KBM-7 (cell line): Measurements from ENCODE around the gene IFIT2.
A peak's percentile ranks its signal among the peaks of the same experiment; 100 is the strongest.
"Not testable (repeated sequence)": the region's sequence is repeated elsewhere in the genome, so short reads cannot be mapped to it uniquely, and the experiment has no call there.

Experiments
- DNase-seq: peaks from one replicate; pipeline ENCODE4 v3.0.0-alpha.2; 2015
- in situ Hi-C: fragments of 300-500 bp; cut with MboI; formaldehyde crosslinking; loops from 2 replicates; pipeline ENCODE4 v1.14.3; 2020; ENCODE audit warnings: low sequenced_read_pairs, low pct_unique_long_range_greater_than_20kb, mixed read lengths

IFIT2 gene

DNA sequence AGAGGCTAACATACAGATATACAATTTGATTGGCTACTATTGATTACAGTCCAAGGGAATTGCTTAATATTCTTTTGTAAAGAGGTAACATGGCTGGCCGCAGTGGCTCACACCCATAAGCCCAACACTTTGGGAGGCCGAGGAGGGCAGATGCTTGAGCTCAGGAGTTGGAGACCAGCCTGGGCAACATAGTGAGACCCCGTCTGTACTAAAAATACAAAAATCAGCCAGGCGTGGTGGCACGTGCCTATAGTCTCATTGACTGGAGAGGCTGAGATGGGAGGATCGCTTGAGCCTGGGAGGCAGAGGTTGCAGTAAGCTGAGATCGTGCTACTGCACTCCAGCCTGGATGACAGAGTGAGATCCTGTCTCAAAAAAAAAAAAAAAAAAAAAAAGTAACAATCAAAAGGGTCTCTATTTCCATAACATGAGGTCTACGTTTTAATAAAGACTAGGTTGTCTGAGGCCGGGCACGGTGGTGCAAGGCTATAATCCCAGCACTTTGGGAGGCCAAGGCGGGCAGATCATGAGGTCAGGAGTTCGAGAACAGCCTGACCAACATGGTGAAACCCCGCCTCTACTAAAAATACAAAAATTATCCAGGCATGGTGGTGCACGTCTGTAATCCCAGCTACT is 29.8 kb downstream of the IFIT2 start:
- DNase-seq, in situ Hi-C loops: not testable (repeated sequence)

GRCh38 chr10:89332123-89332633 is 30.3 kb downstream of the IFIT2 start:
- in situ Hi-C loops = no loop called here
- peak; percentile 64 for DNase-seq

- no peak for DNase-seq
- in situ Hi-C loops = no loop called here
Observed at GRCh38 chr10:89335226-89335625, 33.4 kb downstream of the IFIT2 start.

GRCh38 chr10:89336241-89336640 is 34.4 kb downstream of the IFIT2 start:
- in situ Hi-C loops = no loop called here
- no peak for DNase-seq

GRCh38 chr10:89337484-89337883 is 35.6 kb downstream of the IFIT2 start:
- DNase-seq = no peak
- in situ Hi-C loops = no loop called here

- no peak for DNase-seq
- in situ Hi-C loops = no loop called here
Observed at GRCh38 chr10:89338713-89339112, 36.9 kb downstream of the IFIT2 start.

- in situ Hi-C loops = no loop called here
- DNase-seq = no peak
Observed at GRCh38 chr10:89339875-89340274, 38.0 kb downstream of the IFIT2 start.

DNA sequence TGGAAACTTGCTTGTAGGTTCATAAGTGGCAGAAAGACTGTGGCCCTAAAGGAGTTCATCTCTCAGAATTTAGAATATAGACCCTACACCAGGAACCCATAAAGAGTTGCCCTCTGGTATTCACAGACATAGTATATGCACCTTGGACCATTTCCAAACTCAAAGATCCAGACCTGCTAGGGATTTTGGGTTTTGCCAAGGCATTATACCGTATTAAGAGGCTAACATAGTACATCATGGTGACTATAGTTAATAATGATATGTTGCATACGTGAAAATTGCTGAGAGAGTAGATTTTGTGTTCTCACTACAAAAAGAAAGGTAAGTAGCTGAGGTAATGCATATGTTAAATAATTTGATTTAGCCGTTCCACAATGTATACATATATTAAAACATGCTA is 39.8 kb downstream of the IFIT2 start:
- in situ Hi-C loops = no loop called here
- DNase-seq = no peak

GRCh38 chr10:89342206-89342958 is 40.5 kb downstream of the IFIT2 start:
- in situ Hi-C loops = no loop called here
- DNase-seq = no peak

- no peak for DNase-seq
- in situ Hi-C loops = no loop called here
Observed at GRCh38 chr10:89343089-89343767, 41.4 kb downstream of the IFIT2 start.

GRCh38 chr10:89344156-89344555 is 42.3 kb downstream of the IFIT2 start:
- in situ Hi-C loops = no loop called here
- no peak for DNase-seq

GRCh38 chr10:89345367-89346000 is 43.6 kb downstream of the IFIT2 start:
- in situ Hi-C loops = no loop called here
- DNase-seq = no peak

DNA sequence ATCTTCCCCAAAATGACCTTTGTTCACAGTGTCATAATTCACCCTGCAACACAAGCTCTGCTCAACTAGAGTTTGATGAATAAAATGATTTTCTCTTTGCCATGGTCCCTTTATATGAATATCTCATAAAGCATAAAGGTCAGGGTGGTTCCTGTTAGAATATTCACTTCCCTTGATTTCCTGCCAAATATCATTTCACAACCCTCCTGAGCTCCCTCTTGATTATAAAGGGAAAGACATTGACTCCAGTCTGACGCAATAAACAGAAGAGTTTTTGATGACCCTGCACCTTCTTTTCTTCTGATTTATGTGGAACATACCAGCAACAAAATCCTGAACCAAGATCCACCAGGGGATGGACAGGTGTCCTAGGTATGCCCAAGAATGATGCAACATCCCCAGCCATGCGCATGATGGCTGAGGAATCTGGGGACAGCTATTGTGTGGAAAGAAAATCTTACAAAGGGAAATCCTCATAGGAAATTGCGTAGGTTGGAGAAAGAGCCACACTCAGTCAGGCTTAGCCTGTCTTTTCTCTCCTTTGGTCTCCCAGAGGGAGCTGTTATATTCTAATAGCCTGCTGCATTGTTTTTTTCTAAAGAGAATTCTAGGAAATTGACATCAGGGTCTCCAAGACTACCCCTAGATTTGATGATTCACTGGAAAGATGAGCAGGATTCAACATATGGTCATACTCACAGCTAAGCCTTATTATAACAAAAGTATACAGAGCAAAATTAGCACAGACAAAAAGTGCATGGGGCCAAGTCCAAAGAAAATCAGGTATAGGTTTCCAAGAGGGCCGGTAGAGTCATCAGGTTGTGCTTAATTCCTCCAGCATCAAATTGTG is 44.8 kb downstream of the IFIT2 start:
- DNase-seq = peak; percentile 27
- in situ Hi-C loops = no loop called here

- peak; percentile 40 for DNase-seq
- in situ Hi-C loops = no loop called here
Observed at GRCh38 chr10:89347701-89348457, 46.0 kb downstream of the IFIT2 start.

GRCh38 chr10:89348481-89348880 is 46.6 kb downstream of the IFIT2 start:
- in situ Hi-C loops = no loop called here
- DNase-seq = no peak

DNA sequence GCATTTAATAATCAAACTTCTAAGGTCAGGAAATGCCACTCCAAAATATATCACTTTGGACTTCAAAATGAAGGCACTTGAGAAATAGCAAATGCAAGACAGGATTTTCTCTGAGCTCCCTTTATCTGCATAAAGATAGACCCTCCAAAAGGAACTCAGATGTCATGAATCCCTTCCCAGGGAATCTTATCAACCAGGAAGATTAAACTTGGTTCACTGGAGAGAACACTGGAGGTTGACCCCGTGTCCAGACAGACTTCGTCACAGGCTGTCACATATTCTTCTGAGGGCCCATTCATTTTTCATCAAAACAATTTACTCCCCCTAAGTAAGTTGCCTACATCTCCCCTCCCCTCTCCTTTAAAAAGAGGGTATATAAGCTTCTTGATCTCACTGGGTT is 47.1 kb downstream of the IFIT2 start:
- in situ Hi-C loops = no loop called here
- no peak for DNase-seq

- in situ Hi-C loops, DNase-seq: not testable (repeated sequence)
Observed at GRCh38 chr10:89350631-89351315, 48.9 kb downstream of the IFIT2 start.

DNA sequence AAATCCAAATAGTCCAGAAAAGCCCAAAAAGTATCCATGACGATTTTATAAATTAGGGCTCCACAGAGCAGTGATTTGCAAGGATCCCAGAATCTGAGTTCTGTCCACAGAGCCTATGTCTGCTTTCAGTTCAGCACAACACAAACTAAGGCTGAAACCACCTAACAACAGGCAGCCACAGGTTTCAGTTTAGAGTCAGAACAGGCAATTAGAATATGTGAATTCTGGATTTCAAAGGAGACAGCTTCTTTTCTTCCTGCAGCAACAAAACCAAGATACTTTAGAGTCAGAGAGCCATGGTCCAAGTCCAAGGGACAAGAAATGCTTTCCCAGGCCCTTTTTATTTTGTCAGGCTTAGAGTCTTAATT is 49.5 kb downstream of the IFIT2 start:
- in situ Hi-C loops = no loop called here
- no peak for DNase-seq
